Measurements from ENCODE around the gene MON1B. TPM values are rescaled to one million over a fixed set of nuclear protein-coding genes. Genes with fewer than 3 reads are reported as not detected.
A peak's percentile ranks its signal among the peaks of the same experiment; 100 is the strongest.

MON1B gene
- total and polyA plus RNA-seq, 2 of the 4 experiments (the other 2 are of a cell fraction): 5.2 to 19.2 TPM

DNA sequence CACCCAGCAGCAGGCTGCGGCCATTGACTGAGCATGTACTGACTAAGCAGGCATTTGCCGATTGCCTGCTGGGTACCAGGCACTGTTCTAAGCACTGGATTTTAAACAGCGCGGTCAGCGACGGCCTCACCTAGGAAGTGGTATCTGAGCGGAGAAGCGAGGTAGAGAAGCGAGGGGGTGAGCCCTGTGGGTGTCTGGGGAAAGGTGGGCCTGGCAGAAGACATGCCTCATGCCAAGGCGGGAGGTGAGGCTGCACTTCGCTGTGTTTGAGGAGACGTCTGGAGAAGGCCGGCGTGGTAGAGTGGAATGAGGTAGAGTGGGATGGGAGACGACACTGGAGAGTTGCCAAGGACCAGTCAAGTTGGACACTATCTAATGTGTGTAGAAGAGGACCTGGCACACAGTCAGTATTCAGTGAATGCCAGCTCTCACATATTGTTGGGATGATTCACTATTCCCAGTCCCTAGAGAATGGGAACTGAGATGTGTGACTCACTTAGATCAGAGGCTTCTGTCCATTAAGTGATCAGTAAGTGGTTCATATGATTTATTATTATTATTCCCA lies 22.6 kb downstream of the MON1B start:
- Histone ChIP-seq H3K4me2 (ENCODE audit: low read depth, low read length) (no peak overlapping the region), H3K36me3 (ENCODE audit: control insufficient read depth, insufficient read depth, low read length) (no peaks in the 10 kb centered on the region), H2BK20ac (ENCODE audit: low read depth, low read length) (no peak overlapping the region), H3K56ac (ENCODE audit: extremely low read depth, insufficient read depth, low read length) (no peak overlapping the region), H3K4ac (ENCODE audit: low read depth, low read length) (no peak overlapping the region; the same call in 1 of the 2 replicates), H4K8ac (ENCODE audit: low read depth in 2 of 2, low read length in 2 of 2) (no peak overlapping the region), H3K4me1 (ENCODE audit: control insufficient read depth, insufficient read depth, low read length) (peaks cover 3% of the 10 kb centered on the region), H2BK120ac (ENCODE audit: low read depth, low read length) (no peak overlapping the region), H2AFZ (replicated peaks; ENCODE audit: low read length, poor library complexity) (peak overlapping the region; percentile 93), H3K27ac (ENCODE audit: insufficient read depth, low read length) (no peak overlapping the region), H3K27me3 (ENCODE audit: control insufficient read depth, insufficient read depth, low read length) (peaks cover 6% of the 10 kb centered on the region; the same call in 1 of the 2 replicates), H3K4me3 (ENCODE audit: insufficient read depth, low read depth, low read length) (no peak overlapping the region), H2AK5ac (ENCODE audit: low read depth, low read length) (no peak overlapping the region), H4K5ac (ENCODE audit: low read depth, low read length) (no peak overlapping the region), H4K20me1 (ENCODE audit: insufficient read depth, low read length) (no peaks in the 10 kb centered on the region), H3K9me1 (ENCODE audit: insufficient read depth, low read length) (peaks cover 11% of the 10 kb centered on the region), H3K9me3 (ENCODE audit: control insufficient read depth, insufficient read depth, low read length) (no peaks in the 10 kb centered on the region), H2AK9ac (replicated peaks; ENCODE audit: low read depth, low read length, poor library complexity) (peak overlapping the region; percentile 5), H3K79me1 (ENCODE audit: low read depth in 1 of 2, low read length in 2 of 2) (no peaks in the 10 kb centered on the region), H2BK5ac (ENCODE audit: low read depth, low read length, poor library complexity, severe bottlenecking) (no peak overlapping the region), H2BK15ac (ENCODE audit: low read depth, low read length) (no peak overlapping the region), H3K23ac (ENCODE audit: low read depth, low read length) (no peak overlapping the region), H4K91ac (ENCODE audit: insufficient read depth, low read depth, low read length) (no peak overlapping the region), H3K9ac (ENCODE audit: low read depth, low read length) (no peak overlapping the region), H3K18ac (ENCODE audit: low read depth, low read length) (no peak overlapping the region), H3K14ac (replicated peaks; ENCODE audit: low read depth, low read length) (no peak overlapping the region)
- ATAC-seq (ENCODE audit: low read depth): peak; percentile 36
- no TSS peak for BruUV-seq (replicated peaks)
- TF ChIP-seq BHLHE40 (IDR thresholded peaks at IDR 0.05; ENCODE audit: low read depth, low read length) (no peak; the same call in 1 of the 2 replicates), FOS (IDR thresholded peaks at IDR 0.05; ENCODE audit: low read depth, low read length) (peak; percentile 58)
- WGBS, 2 experiments (ENCODE audit: extremely low coverage in 2 of 2, insufficient read length in 1 of 2): 81% methylated on average over 14 of the region's 15 CpGs; no CpG with 5 or more reads in 1 of the 2 experiments
- dilution Hi-C loops (cut with HindIII; ENCODE audit: low sequenced_read_pairs, unreplicated experiment): no loop called here
- ChIA-PET POLR2A (ENCODE audit: unreplicated experiment) (no interaction called here), CTCF (no interaction called here)
- in situ Hi-C loops (cut with MboI; ENCODE audit: low sequenced_read_pairs): no loop called here
- peak; percentile 86 for DNase-seq
- intact Hi-C loops (cut with micrococcal nuclease): no loop called here
